ENCODE measurements around the gene ELMO1. TPM values are rescaled to one million over a fixed set of nuclear protein-coding genes. Genes with fewer than 3 reads are reported as not detected.

ELMO1 gene
- polyA plus RNA-seq, 1 donor (not counting 4 experiments of a cell fraction or from before 2014, with no cell fraction given), result not detected

DNA sequence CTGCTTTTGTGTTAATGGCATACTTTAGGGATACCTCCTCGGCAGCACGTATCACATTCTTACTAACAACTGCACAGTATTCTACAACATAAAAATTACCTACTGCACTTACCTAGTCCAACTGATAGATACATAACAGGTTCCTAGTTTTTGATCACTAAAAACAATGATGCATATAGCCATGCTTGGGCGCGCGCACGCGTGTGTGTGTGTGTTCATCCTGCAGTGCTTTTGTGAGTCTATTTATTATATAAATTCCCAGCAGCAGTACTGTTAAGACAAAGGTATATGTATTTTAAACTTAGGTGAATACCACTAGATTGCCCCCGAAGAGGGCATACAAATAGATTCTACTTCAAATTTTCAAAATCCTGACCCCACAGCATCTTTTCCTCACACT lies 181.4 kb downstream of the ELMO1 start:
- dilution Hi-C loops (cut with MboI; ENCODE audit: extremely low pct_ligation_motif_present, low sequenced_read_pairs), result no loop called here
- TF ChIP-seq, protein P1, sequence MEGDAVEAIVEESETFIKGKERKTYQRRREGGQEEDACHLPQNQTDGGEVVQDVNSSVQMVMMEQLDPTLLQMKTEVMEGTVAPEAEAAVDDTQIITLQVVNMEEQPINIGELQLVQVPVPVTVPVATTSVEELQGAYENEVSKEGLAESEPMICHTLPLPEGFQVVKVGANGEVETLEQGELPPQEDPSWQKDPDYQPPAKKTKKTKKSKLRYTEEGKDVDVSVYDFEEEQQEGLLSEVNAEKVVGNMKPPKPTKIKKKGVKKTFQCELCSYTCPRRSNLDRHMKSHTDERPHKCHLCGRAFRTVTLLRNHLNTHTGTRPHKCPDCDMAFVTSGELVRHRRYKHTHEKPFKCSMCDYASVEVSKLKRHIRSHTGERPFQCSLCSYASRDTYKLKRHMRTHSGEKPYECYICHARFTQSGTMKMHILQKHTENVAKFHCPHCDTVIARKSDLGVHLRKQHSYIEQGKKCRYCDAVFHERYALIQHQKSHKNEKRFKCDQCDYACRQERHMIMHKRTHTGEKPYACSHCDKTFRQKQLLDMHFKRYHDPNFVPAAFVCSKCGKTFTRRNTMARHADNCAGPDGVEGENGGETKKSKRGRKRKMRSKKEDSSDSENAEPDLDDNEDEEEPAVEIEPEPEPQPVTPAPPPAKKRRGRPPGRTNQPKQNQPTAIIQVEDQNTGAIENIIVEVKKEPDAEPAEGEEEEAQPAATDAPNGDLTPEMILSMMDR (optimal IDR thresholded peaks at IDR 0.05 in 1 of 3, IDR thresholded peaks at IDR 0.05 in 1 of 3, conservative IDR thresholded peaks at IDR 0.05 in 1 of 3; ENCODE audit: extremely low read depth in 1 of 3, insufficient read depth in 2 of 3, low read length in 3 of 3), result no peak
- no peak for TF ChIP-seq EZH2 (IDR thresholded peaks at IDR 0.05; ENCODE audit: low read length)
- no peak for FAIRE-seq

DNA sequence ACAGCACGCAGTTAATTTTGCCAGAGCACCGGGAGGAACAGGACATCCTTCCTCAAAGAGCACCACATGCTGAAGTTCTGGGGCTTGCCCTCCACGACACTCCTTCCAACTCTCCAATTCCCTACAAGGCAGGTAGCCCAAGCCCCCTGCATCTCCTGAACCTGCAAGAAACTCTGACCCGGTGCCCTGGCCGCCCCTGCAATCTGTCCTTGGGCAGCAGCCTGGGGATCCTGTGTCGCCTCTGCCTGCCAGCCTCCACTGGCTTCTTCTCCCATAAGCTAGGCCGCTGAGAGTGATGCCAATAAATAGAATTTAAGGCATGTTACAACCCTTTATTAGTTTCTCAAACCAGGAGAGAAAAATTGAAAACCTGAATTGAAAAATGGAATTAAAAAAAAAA lies 182.8 kb downstream of the ELMO1 start:
- no peaks in the 10 kb centered on the region for H3K9me1 ChIP-seq (ENCODE audit: control insufficient read depth, extremely low read depth, insufficient read depth, low read length)
- H3K9ac ChIP-seq (ENCODE audit: control insufficient read depth, extremely low read depth, insufficient read depth, low read length), result no peak overlapping the region
- dilution Hi-C loops (cut with MboI; ENCODE audit: extremely low pct_ligation_motif_present, low sequenced_read_pairs), result no loop called here
- DNase-seq (ENCODE audit: low read depth, low spot score) (no peak), FAIRE-seq (no peak)
- no peaks in the 10 kb centered on the region for H3K27me3 ChIP-seq (ENCODE audit: control insufficient read depth, extremely low read depth, insufficient read depth, low read length)
- H3K4me3 ChIP-seq (ENCODE audit: control insufficient read depth in 2 of 3, extremely low read depth in 1 of 3, insufficient read depth in 2 of 3, low read depth in 1 of 3, low read length in 3 of 3), result no peak overlapping the region
- no peaks in the 10 kb centered on the region for H3K79me2 ChIP-seq (ENCODE audit: control insufficient read depth, insufficient read depth, low read length)
- H3K27ac ChIP-seq (ENCODE audit: control insufficient read depth, insufficient read depth, low read length), result no peak overlapping the region
- H2AFZ ChIP-seq (ENCODE audit: control insufficient read depth, low read length), result no peak overlapping the region
- no peaks in the 10 kb centered on the region for H3K4me1 ChIP-seq (ENCODE audit: control insufficient read depth, extremely low read depth, insufficient read depth, low read length)
- H3K4me2 ChIP-seq (ENCODE audit: control insufficient read depth, extremely low read depth, insufficient read depth, low read depth, low read length), result no peak overlapping the region
- no peaks in the 10 kb centered on the region for H4K20me1 ChIP-seq (ENCODE audit: control insufficient read depth, extremely low read depth, insufficient read depth, low read length)
- no peaks in the 10 kb centered on the region for H3K9me3 ChIP-seq (ENCODE audit: control insufficient read depth, low read depth, low read length)
- TF ChIP-seq EZH2 (IDR thresholded peaks at IDR 0.05; ENCODE audit: low read length), result no peak
- TF ChIP-seq, protein P1 (optimal IDR thresholded peaks at IDR 0.05 in 1 of 3, IDR thresholded peaks at IDR 0.05 in 1 of 3, conservative IDR thresholded peaks at IDR 0.05 in 1 of 3; ENCODE audit: extremely low read depth in 1 of 3, insufficient read depth in 2 of 3, low read length in 3 of 3), result no peak
- H3K36me3 ChIP-seq (ENCODE audit: control insufficient read depth in 2 of 2, extremely low read depth in 1 of 2, insufficient read depth in 2 of 2, low read length in 2 of 2), result no peaks in the 10 kb centered on the region

More for the DNA sequence above, 181.4 kb downstream of the ELMO1 start:
- Histone ChIP-seq H3K9ac (ENCODE audit: control insufficient read depth, extremely low read depth, insufficient read depth, low read length) (no peak overlapping the region), H4K20me1 (ENCODE audit: control insufficient read depth, extremely low read depth, insufficient read depth, low read length) (no peaks in the 10 kb centered on the region), H3K9me1 (ENCODE audit: control insufficient read depth, extremely low read depth, insufficient read depth, low read length) (no peaks in the 10 kb centered on the region), H3K4me2 (ENCODE audit: control insufficient read depth, extremely low read depth, insufficient read depth, low read depth, low read length) (no peak overlapping the region), H3K36me3 (ENCODE audit: control insufficient read depth in 2 of 2, extremely low read depth in 1 of 2, insufficient read depth in 2 of 2, low read length in 2 of 2) (no peaks in the 10 kb centered on the region), H3K79me2 (ENCODE audit: control insufficient read depth, insufficient read depth, low read length) (no peaks in the 10 kb centered on the region), H3K4me1 (ENCODE audit: control insufficient read depth, extremely low read depth, insufficient read depth, low read length) (no peaks in the 10 kb centered on the region), H3K9me3 (ENCODE audit: control insufficient read depth, low read depth, low read length) (no peaks in the 10 kb centered on the region), H3K27ac (ENCODE audit: control insufficient read depth, insufficient read depth, low read length) (no peak overlapping the region), H2AFZ (ENCODE audit: control insufficient read depth, low read length) (no peak overlapping the region), H3K4me3 (ENCODE audit: control insufficient read depth in 2 of 3, extremely low read depth in 1 of 3, insufficient read depth in 2 of 3, low read depth in 1 of 3, low read length in 3 of 3) (no peak overlapping the region), H3K27me3 (ENCODE audit: control insufficient read depth, extremely low read depth, insufficient read depth, low read length) (no peaks in the 10 kb centered on the region)
- DNase-seq (ENCODE audit: low read depth, low spot score), result no peak

Measured in keratinocyte (primary cell).